ENCODE data around the gene PSG7. TPM values are rescaled to one million over a fixed set of nuclear protein-coding genes. Genes with fewer than 3 reads are reported as not detected.
"Not testable (repeated sequence)": the region's sequence is repeated elsewhere in the genome, so short reads cannot be mapped to it uniquely, and the experiment has no call there.

Gene PSG7
- total RNA-seq, 1 donor from 2014 or later: not detected

- POLR2A ChIA-PET: no interaction called here
- Mint-ChIP-seq H3K9me3 (no peaks in the 10 kb centered on the region), H3K27me3 (peaks cover 22% of the 10 kb centered on the region), H3K27ac (no peak overlapping the region), H3K36me3 (ENCODE audit: low read depth) (no peaks in the 10 kb centered on the region), H3K4me1 (no peaks in the 10 kb centered on the region), H3K4me3 (no peak overlapping the region)
- CTCF ChIA-PET: no interaction called here
- DNase-seq (no peak), ATAC-seq (ENCODE audit: low read depth) (no peak)
- intact Hi-C loops (cut with micrococcal nuclease): no loop called here
- TF ChIP-seq CTCF (IDR thresholded peaks at IDR 0.05): no peak
These were observed 10.2 kb downstream of the PSG7 start for GRCh38 chr19:42926781-42927180.

GRCh38 chr19:42923106-42923505 lies 13.9 kb downstream of the PSG7 start:
- H3K27me3 Mint-ChIP-seq: peaks cover 15% of the 10 kb centered on the region
- intact Hi-C loops (cut with micrococcal nuclease); H3K4me3 Mint-ChIP-seq; POLR2A ChIA-PET; H3K4me1 Mint-ChIP-seq; H3K36me3 Mint-ChIP-seq (ENCODE audit: low read depth); CTCF ChIA-PET; ATAC-seq (ENCODE audit: low read depth); H3K9me3 Mint-ChIP-seq; DNase-seq; H3K27ac Mint-ChIP-seq: not testable (repeated sequence)

- H3K9me3 Mint-ChIP-seq; DNase-seq; intact Hi-C loops (cut with micrococcal nuclease); ATAC-seq (ENCODE audit: low read depth); H3K27ac Mint-ChIP-seq; CTCF ChIA-PET; POLR2A ChIA-PET; H3K4me3 Mint-ChIP-seq; H3K36me3 Mint-ChIP-seq (ENCODE audit: low read depth); H3K4me1 Mint-ChIP-seq; H3K27me3 Mint-ChIP-seq: not testable (repeated sequence)
These were observed 16.0 kb downstream of the PSG7 start for GRCh38 chr19:42920971-42921370.

- no peak for ATAC-seq (ENCODE audit: low read depth)
- TF ChIP-seq CTCF (IDR thresholded peaks at IDR 0.05): no peak
- Mint-ChIP-seq H3K9me3 (no peaks in the 10 kb centered on the region), H3K4me3 (no peak overlapping the region), H3K27me3 (peaks cover 4% of the 10 kb centered on the region), H3K4me1 (no peaks in the 10 kb centered on the region), H3K36me3 (ENCODE audit: low read depth) (no peaks in the 10 kb centered on the region), H3K27ac (no peak overlapping the region)
- ChIA-PET CTCF (no interaction called here), POLR2A (no interaction called here)
- DNase-seq: no peak
- intact Hi-C loops (cut with micrococcal nuclease): no loop called here
These were observed 17.3 kb downstream of the PSG7 start for GRCh38 chr19:42919757-42920079.

GRCh38 chr19:42919070-42919756 lies 17.8 kb downstream of the PSG7 start:
- H3K9me3 Mint-ChIP-seq; H3K36me3 Mint-ChIP-seq (ENCODE audit: low read depth); DNase-seq; intact Hi-C loops (cut with micrococcal nuclease); H3K27me3 Mint-ChIP-seq; POLR2A ChIA-PET; CTCF ChIA-PET; H3K27ac Mint-ChIP-seq; H3K4me3 Mint-ChIP-seq; ATAC-seq (ENCODE audit: low read depth); H3K4me1 Mint-ChIP-seq: not testable (repeated sequence)

GRCh38 chr19:42918377-42919069 lies 18.5 kb downstream of the PSG7 start:
- ATAC-seq (ENCODE audit: low read depth); H3K27me3 Mint-ChIP-seq; H3K27ac Mint-ChIP-seq; intact Hi-C loops (cut with micrococcal nuclease); H3K4me3 Mint-ChIP-seq; H3K36me3 Mint-ChIP-seq (ENCODE audit: low read depth); CTCF ChIA-PET; POLR2A ChIA-PET; H3K4me1 Mint-ChIP-seq; DNase-seq; H3K9me3 Mint-ChIP-seq: not testable (repeated sequence)

- POLR2A ChIA-PET; H3K27me3 Mint-ChIP-seq; ATAC-seq (ENCODE audit: low read depth); intact Hi-C loops (cut with micrococcal nuclease); H3K4me3 Mint-ChIP-seq; H3K9me3 Mint-ChIP-seq; DNase-seq; H3K4me1 Mint-ChIP-seq; H3K36me3 Mint-ChIP-seq (ENCODE audit: low read depth); H3K27ac Mint-ChIP-seq; CTCF ChIA-PET: not testable (repeated sequence)
These were observed 19.4 kb downstream of the PSG7 start, which contains the start of gene PSG6 for GRCh38 chr19:42917634-42918033. PSG6 (minus strand) TSS chr19:42917894; CDS start chr19:42917792, 102 bp downstream.

GRCh38 chr19:42916931-42917330 lies 20.1 kb downstream of the PSG7 start:
- H3K27ac Mint-ChIP-seq; intact Hi-C loops (cut with micrococcal nuclease); DNase-seq; H3K9me3 Mint-ChIP-seq; H3K36me3 Mint-ChIP-seq (ENCODE audit: low read depth); H3K4me1 Mint-ChIP-seq; H3K4me3 Mint-ChIP-seq; POLR2A ChIA-PET; H3K27me3 Mint-ChIP-seq; CTCF ChIA-PET; ATAC-seq (ENCODE audit: low read depth): not testable (repeated sequence)

- intact Hi-C loops (cut with micrococcal nuclease); H3K36me3 Mint-ChIP-seq (ENCODE audit: low read depth); ATAC-seq (ENCODE audit: low read depth); H3K9me3 Mint-ChIP-seq; H3K27me3 Mint-ChIP-seq; H3K4me1 Mint-ChIP-seq; H3K4me3 Mint-ChIP-seq; CTCF ChIA-PET; DNase-seq; POLR2A ChIA-PET; H3K27ac Mint-ChIP-seq: not testable (repeated sequence)
These were observed 23.5 kb downstream of the PSG7 start for GRCh38 chr19:42913516-42913915.

- DNase-seq; H3K27me3 Mint-ChIP-seq; H3K4me3 Mint-ChIP-seq; H3K9me3 Mint-ChIP-seq; ATAC-seq (ENCODE audit: low read depth); H3K27ac Mint-ChIP-seq; H3K36me3 Mint-ChIP-seq (ENCODE audit: low read depth); POLR2A ChIA-PET; intact Hi-C loops (cut with micrococcal nuclease); CTCF ChIA-PET; H3K4me1 Mint-ChIP-seq: not testable (repeated sequence)
These were observed 24.1 kb downstream of the PSG7 start for GRCh38 chr19:42912941-42913340.

- POLR2A ChIA-PET; H3K9me3 Mint-ChIP-seq; CTCF ChIA-PET; intact Hi-C loops (cut with micrococcal nuclease); H3K4me3 Mint-ChIP-seq; H3K36me3 Mint-ChIP-seq (ENCODE audit: low read depth); H3K4me1 Mint-ChIP-seq; H3K27me3 Mint-ChIP-seq; DNase-seq; H3K27ac Mint-ChIP-seq; ATAC-seq (ENCODE audit: low read depth): not testable (repeated sequence)
These were observed 25.3 kb downstream of the PSG7 start for GRCh38 chr19:42911731-42912130.

Data from activated B cell treated with CpG ODN at 0.5 μM for 24 hours (primary cell).